Thoracic aorta (tissue), 2 donors: ENCODE data around the gene NRM. TPM values are rescaled to one million over a fixed set of nuclear protein-coding genes. Genes with fewer than 3 reads are reported as not detected.
A peak's percentile ranks its signal among the peaks of the same experiment; 100 is the strongest.

Experiments used
- ATAC-seq: fragments of 150-250 bp; one replicate; pipeline ENCODE4 v1.8.0; 2017; ENCODE audit warnings: low read depth; ENCODE audit not compliant: insufficient number of reproducible peaks, low FRiP score
- DNase-seq: peaks from one replicate; pipeline ENCODE4 v3.0.0-alpha.2; 2020; ENCODE audit warnings: low spot score
- H3K27ac ChIP-seq, 2 donors: fragments of 200-600 bp; sonication (generic); 1 replicate in 1 of 2; 2 replicates in 1 of 2; pipeline ENCODE4 v1.5.1; 2016; ENCODE audit warnings: mild to moderate bottlenecking in 2 of 2, moderate library complexity in 2 of 2
- H3K27me3 ChIP-seq: fragments of 200-600 bp; sonication (generic); replicated peaks from 2 replicates; pipeline ENCODE4 v1.6.0; 2016; ENCODE audit warnings: mild to moderate bottlenecking; ENCODE audit not compliant: insufficient read depth
- H3K36me3 ChIP-seq: fragments of 200-600 bp; sonication (generic); one replicate; pipeline ENCODE4 v1.5.1; 2016
- H3K4me1 ChIP-seq, 2 donors: fragments of 200-600 bp; sonication (generic); 1 replicate in 1 of 2; 2 replicates in 1 of 2; pipeline versions ENCODE4 v1.5.1 to v1.6.0; 2016; ENCODE audit warnings: low read depth in 2 of 2, mild to moderate bottlenecking in 1 of 2; ENCODE audit not compliant: control insufficient read depth in 1 of 2
- H3K4me3 ChIP-seq: fragments of 200-600 bp; sonication (generic); 2 replicates; pipeline ENCODE4 v1.5.1; 2016; ENCODE audit warnings: mild to moderate bottlenecking
- H3K9me3 ChIP-seq: fragments of 200-600 bp; sonication (generic); 2 replicates; pipeline ENCODE4 v1.5.1; 2016
- CTCF ChIP-seq: fragments of 200-600 bp; sonication (generic); IDR thresholded peaks from one replicate; pipeline ENCODE4 v1.5.1; 2019; ENCODE audit warnings: antibody characterized with exemption
- total RNA-seq, 2 donors: library from RNA; depleted of rRNA; stranded (reverse); fragments of >200 nt; gene quantifications; one replicate each; pipeline versions ENCODE4 v1.1.0 to v1.2.3, GENCODE V29; 2016

NRM gene
- total RNA-seq, 2 donors from 2014 or later: 2.3 to 17.1 TPM

GRCh38 chr6:30647242-30648116 is 43.3 kb downstream of the NRM start:
- no peak for TF ChIP-seq CTCF
- no peaks in the 10 kb centered on the region for H3K27me3 ChIP-seq
- DNase-seq (no peak), ATAC-seq (no peak)
- peak overlapping the region; percentile 97 for H3K4me3 ChIP-seq
- H3K36me3 ChIP-seq: peaks cover 13% of the 10 kb centered on the region
- peak overlapping the region; percentile 86 to 91 for H3K27ac ChIP-seq
- H3K4me1 ChIP-seq: peaks cover 4 to 11% of the 10 kb centered on the region in 2 donors
- no peaks in the 10 kb centered on the region for H3K9me3 ChIP-seq

DNA sequence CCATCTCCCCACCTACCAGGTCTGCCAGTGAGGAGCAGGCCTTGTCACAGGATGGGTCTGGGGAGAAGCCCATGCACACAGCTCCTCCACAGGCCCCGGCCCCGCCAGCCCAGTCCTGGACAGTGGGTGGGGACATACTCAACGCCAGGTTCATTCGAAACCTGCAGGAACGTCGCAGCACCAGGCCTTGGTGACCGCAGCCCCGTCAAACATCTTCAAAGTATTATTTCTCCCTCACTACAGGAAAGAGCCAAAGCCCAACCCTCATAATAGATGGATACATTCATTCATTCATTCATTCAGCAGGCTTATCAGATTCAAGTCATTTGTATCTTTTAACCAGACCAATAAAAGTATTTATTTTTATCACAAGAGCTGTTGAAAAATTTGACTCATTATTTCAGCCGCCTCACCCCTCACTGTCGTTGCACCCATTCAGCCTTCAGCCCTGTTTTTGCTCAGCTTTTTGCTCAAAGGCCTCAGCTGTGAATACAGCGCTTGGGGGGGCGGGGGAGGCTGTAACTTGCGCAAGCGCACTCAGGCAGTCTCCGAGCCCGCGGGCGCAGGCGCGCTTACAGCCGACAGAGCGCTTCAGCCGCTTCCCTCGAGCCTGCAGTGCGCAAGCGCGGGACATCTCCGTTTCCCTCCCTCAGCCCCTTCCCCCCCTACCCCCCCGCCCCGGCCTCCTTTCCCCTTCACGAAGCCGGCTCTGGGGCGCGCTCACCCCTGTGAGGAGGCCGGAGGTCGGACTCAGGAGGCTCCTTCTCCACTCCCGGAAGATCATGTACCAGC is 44.1 kb downstream of the NRM start, which contains the start of gene C6orf136:
TSS of gene C6orf136 (plus strand) at position 684 of the 792 bp plus-strand sequence. CDS start at position 783, 99 bp downstream.
- no peaks in the 10 kb centered on the region for H3K9me3 ChIP-seq
- no peak for TF ChIP-seq CTCF
- H3K36me3 ChIP-seq: peaks cover 14% of the 10 kb centered on the region
- no peaks in the 10 kb centered on the region for H3K27me3 ChIP-seq
- H3K4me1 ChIP-seq: peaks cover 4 to 11% of the 10 kb centered on the region in 2 donors
- peak; percentile 48 for ATAC-seq
- peak within 1 kb of the TSS; percentile 86 to 91 for H3K27ac ChIP-seq
- peak; percentile 53 for DNase-seq
- peak within 1 kb of the TSS; percentile 97 for H3K4me3 ChIP-seq

GRCh38 chr6:30645989-30646388 is 44.8 kb downstream of the NRM start:
- H3K9me3 ChIP-seq: no peaks in the 10 kb centered on the region
- H3K27me3 ChIP-seq: no peaks in the 10 kb centered on the region
- peak overlapping the region in 1 of 2 donors; percentile 86 for H3K27ac ChIP-seq
- no peak overlapping the region for H3K4me3 ChIP-seq
- H3K4me1 ChIP-seq: peaks cover 4 to 11% of the 10 kb centered on the region in 2 donors
- no peak for TF ChIP-seq CTCF
- no peak for ATAC-seq
- H3K36me3 ChIP-seq: peaks cover 12% of the 10 kb centered on the region
- no peak for DNase-seq

DNA sequence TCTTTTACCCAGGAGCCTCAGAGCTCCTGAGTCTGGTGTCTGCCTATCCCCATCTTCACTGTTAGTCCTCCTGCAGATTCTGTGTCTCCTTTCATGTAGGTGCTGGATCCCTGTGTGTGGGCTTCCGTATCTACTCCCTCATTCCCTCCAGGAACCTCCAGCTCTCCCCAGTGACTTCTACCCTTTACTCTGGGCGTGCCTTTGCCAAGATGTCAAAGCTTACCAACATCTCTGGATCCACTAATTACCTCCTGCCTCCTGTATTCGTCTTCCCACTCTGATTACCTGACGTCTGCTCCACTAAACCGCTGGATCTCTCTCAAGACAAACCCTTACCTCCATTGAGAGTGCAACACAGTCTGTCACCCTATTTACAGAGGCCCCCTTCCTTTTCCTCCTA is 46.0 kb downstream of the NRM start:
- ATAC-seq (no peak), DNase-seq (no peak)
- H3K9me3 ChIP-seq: no peaks in the 10 kb centered on the region
- H3K27ac ChIP-seq: no peak overlapping the region
- no peak for TF ChIP-seq CTCF
- H3K36me3 ChIP-seq: peaks cover 19% of the 10 kb centered on the region
- peaks cover 4 to 11% of the 10 kb centered on the region in 2 donors for H3K4me1 ChIP-seq
- H3K4me3 ChIP-seq: no peak overlapping the region
- no peaks in the 10 kb centered on the region for H3K27me3 ChIP-seq

DNA sequence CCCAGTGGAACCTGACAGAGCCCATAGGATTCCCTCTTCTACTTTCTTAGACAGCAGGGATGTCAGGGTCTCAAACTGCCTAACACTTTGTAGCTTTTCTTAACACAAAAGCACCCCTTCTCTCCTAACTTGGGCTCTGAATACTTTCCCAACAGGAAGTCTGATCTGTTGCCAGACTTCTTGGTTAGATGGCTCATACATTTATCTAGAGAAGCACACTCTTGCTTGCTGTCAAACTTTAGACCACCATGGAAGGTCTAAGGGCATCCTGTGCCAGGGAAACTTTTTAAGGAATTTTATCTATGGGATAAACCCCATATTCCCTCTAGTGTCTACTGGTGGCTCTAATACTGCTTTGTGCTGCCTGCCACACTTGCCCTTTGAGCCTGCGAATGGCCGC is 47.1 kb downstream of the NRM start:
- TF ChIP-seq CTCF: no peak
- H3K4me3 ChIP-seq: no peak overlapping the region
- no peaks in the 10 kb centered on the region for H3K9me3 ChIP-seq
- DNase-seq (no peak), ATAC-seq (no peak)
- no peak overlapping the region for H3K27ac ChIP-seq
- H3K4me1 ChIP-seq: peaks cover 4 to 11% of the 10 kb centered on the region in 2 donors
- no peaks in the 10 kb centered on the region for H3K27me3 ChIP-seq
- H3K36me3 ChIP-seq: peaks cover 19% of the 10 kb centered on the region
